ENCODE data around the gene ZNF785. TPM values are rescaled to one million over a fixed set of nuclear protein-coding genes. Genes with fewer than 3 reads are reported as not detected.
"Not testable (repeated sequence)": the region's sequence is repeated elsewhere in the genome, so short reads cannot be mapped to it uniquely, and the experiment has no call there.

The ZNF785 gene
- polyA plus RNA-seq, 3 donors, result 0.67 to 9.0 (median 1.1) TPM

DNA sequence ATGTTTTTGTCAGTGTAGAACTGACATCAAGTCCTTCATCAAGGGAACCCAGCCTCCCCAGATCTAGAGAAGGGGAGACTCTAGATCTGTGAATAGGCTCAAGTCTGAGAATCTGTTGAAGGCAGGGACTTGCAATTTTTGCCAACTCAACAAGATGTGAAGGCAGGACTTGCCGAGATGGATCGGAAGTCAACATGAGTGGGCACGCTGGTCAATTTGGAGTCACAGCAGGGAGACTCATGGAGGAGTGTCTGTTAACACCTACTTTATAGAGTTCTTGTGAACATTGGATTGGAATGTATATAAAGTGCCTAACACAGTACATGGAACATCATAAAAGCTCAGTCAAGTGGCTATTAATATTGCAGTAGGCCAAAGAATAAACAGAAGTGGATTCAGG, 14.7 kb upstream of the ZNF785 start:
- Mint-ChIP-seq H3K9me3 (peaks cover 0 to 1% (median 0%) of the 10 kb centered on the region in 7 donors), H3K4me3 (no peak overlapping the region), H3K4me1 (peaks cover 44% of the 10 kb centered on the region), H3K36me3 (peaks cover 18 to 23% of the 10 kb centered on the region in 2 donors), H3K27ac (no peak overlapping the region), H3K27me3 (ENCODE audit: low read depth in 3 of 3) (peaks cover 0 to 2% (median 0%) of the 10 kb centered on the region in 3 donors)
- Histone ChIP-seq H3K4me3 (replicated peaks in 1 of 3; ENCODE audit: low read depth in 2 of 3, low read length in 3 of 3) (no peak overlapping the region), H3K36me3 (replicated peaks in 1 of 2; ENCODE audit: control insufficient read depth in 1 of 2, insufficient read depth in 2 of 2, low read length in 2 of 2) (peaks cover 16 to 17% of the 10 kb centered on the region in 2 donors), H3K4me2 (replicated peaks; ENCODE audit: extremely low read depth, low read length, poor library complexity, severe bottlenecking) (no peak overlapping the region), H3K9me3 (replicated peaks in 1 of 2; ENCODE audit: control insufficient read depth in 1 of 2, insufficient read depth in 1 of 2, low read length in 2 of 2) (no peaks in the 10 kb centered on the region), H3K27me3 (ENCODE audit: control insufficient read depth in 2 of 2, insufficient read depth in 2 of 2, low read length in 2 of 2) (no peaks in the 10 kb centered on the region), H2AFZ (ENCODE audit: insufficient read depth, low read depth, low read length, poor library complexity, severe bottlenecking) (no peak overlapping the region), H3K27ac (ENCODE audit: low read depth in 1 of 2, low read length in 2 of 2) (no peak overlapping the region), H3K79me2 (ENCODE audit: insufficient read depth, low read length) (peaks cover 16% of the 10 kb centered on the region), H3K9ac (ENCODE audit: insufficient read depth, low read length, poor library complexity, severe bottlenecking) (no peak overlapping the region), H3K4me1 (ENCODE audit: control insufficient read depth in 1 of 2, insufficient read depth in 2 of 2, low read length in 2 of 2) (peaks cover 41% of the 10 kb centered on the region in 2 donors), H4K20me1 (ENCODE audit: insufficient read depth, low read length) (peaks cover 8% of the 10 kb centered on the region)
- intact Hi-C loops (cut with micrococcal nuclease), result no loop called here
- TF ChIP-seq, protein P1, sequence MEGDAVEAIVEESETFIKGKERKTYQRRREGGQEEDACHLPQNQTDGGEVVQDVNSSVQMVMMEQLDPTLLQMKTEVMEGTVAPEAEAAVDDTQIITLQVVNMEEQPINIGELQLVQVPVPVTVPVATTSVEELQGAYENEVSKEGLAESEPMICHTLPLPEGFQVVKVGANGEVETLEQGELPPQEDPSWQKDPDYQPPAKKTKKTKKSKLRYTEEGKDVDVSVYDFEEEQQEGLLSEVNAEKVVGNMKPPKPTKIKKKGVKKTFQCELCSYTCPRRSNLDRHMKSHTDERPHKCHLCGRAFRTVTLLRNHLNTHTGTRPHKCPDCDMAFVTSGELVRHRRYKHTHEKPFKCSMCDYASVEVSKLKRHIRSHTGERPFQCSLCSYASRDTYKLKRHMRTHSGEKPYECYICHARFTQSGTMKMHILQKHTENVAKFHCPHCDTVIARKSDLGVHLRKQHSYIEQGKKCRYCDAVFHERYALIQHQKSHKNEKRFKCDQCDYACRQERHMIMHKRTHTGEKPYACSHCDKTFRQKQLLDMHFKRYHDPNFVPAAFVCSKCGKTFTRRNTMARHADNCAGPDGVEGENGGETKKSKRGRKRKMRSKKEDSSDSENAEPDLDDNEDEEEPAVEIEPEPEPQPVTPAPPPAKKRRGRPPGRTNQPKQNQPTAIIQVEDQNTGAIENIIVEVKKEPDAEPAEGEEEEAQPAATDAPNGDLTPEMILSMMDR (IDR thresholded peaks at IDR 0.05), result no peak
- WGBS (ENCODE audit: insufficient coverage), result no CpG with 5 or more reads among the region's 3 CpGs
- no peak for DNase-seq

DNA sequence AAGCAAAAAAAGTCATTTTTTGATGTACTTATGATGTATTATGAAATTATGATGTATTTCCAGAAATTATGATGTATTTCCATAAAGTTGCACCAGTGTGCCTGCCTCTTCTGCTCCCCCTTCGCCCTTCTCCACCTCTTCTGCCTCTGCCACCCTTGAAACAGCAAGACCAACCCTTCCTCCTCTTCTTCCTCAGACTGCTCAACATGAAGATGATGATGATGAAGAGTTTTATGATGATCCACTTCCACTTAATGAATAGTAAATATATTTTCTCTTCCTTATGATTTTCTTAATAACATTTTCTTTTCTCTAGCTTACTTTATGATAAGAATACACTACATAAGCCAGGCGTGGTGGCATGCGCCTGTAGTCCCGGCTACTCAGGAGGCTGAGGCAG, 7.4 kb upstream of the ZNF785 start:
- WGBS (ENCODE audit: insufficient coverage), result 100% methylated on average over 3 of the region's 4 CpGs
- intact Hi-C loops (cut with micrococcal nuclease), result no loop called here
- H3K27ac ChIP-seq (ENCODE audit: low read depth in 1 of 2, low read length in 2 of 2), result no peak overlapping the region
- no peaks in the 10 kb centered on the region for H3K27me3 ChIP-seq (ENCODE audit: control insufficient read depth in 2 of 2, insufficient read depth in 2 of 2, low read length in 2 of 2)
- H4K20me1 ChIP-seq (ENCODE audit: insufficient read depth, low read length), result no peaks in the 10 kb centered on the region
- no peak overlapping the region for H3K4me2 ChIP-seq (replicated peaks; ENCODE audit: extremely low read depth, low read length, poor library complexity, severe bottlenecking)
- DNase-seq, result no peak
- H3K36me3 ChIP-seq (replicated peaks in 1 of 2; ENCODE audit: control insufficient read depth in 1 of 2, insufficient read depth in 2 of 2, low read length in 2 of 2), result no peaks in the 10 kb centered on the region
- H3K9me3 ChIP-seq (replicated peaks in 1 of 2; ENCODE audit: control insufficient read depth in 1 of 2, insufficient read depth in 1 of 2, low read length in 2 of 2), result no peaks in the 10 kb centered on the region
- no peaks in the 10 kb centered on the region for H3K4me1 ChIP-seq (ENCODE audit: control insufficient read depth in 1 of 2, insufficient read depth in 2 of 2, low read length in 2 of 2)
- no peak overlapping the region for H3K4me3 ChIP-seq (replicated peaks in 1 of 3; ENCODE audit: low read depth in 2 of 3, low read length in 3 of 3)
- H3K79me2 ChIP-seq (ENCODE audit: insufficient read depth, low read length), result no peaks in the 10 kb centered on the region
- Mint-ChIP-seq H3K27ac (peak overlapping the region in 1 of 7 donors; percentile 21), H3K4me1 (peaks cover under 1% of the 10 kb centered on the region), H3K36me3 (peaks cover under 1 to 7% of the 10 kb centered on the region in 2 donors), H3K4me3 (no peak overlapping the region), H3K9me3 (peaks cover 0 to under 1% (median 0%) of the 10 kb centered on the region in 7 donors), H3K27me3 (ENCODE audit: low read depth in 3 of 3) (no peaks in the 10 kb centered on the region)
- H3K9ac ChIP-seq (ENCODE audit: insufficient read depth, low read length, poor library complexity, severe bottlenecking), result no peak overlapping the region
- H2AFZ ChIP-seq (ENCODE audit: insufficient read depth, low read depth, low read length, poor library complexity, severe bottlenecking), result no peak overlapping the region
- TF ChIP-seq, protein P1 (IDR thresholded peaks at IDR 0.05), result no peak

DNA sequence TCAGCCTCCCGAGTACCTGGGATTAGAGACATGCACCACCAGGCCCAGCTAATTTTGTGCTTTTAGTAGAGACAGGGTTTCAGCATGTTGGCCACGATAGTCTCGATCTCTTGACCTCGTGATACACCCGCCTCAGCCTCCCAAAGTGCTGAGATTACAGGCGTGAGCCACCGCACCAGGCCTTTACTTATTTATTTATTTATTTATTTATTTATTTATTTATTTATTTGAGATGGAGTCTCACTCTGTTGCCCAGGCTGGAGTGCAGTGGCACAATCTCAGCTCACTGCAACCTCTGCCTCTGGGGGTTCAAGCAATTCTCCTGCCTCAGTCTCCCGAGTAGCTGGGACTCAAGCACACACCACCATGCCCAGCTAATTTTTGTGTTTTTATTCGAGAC, 5.4 kb upstream of the ZNF785 start:
- 100% methylated on average over 2 of the region's 9 CpGs for WGBS (ENCODE audit: insufficient coverage)
- H3K9me3 Mint-ChIP-seq; H2AFZ ChIP-seq (ENCODE audit: insufficient read depth, low read depth, low read length, poor library complexity, severe bottlenecking); H3K4me1 Mint-ChIP-seq; H3K9me3 ChIP-seq (replicated peaks in 1 of 2; ENCODE audit: control insufficient read depth in 1 of 2, insufficient read depth in 1 of 2, low read length in 2 of 2); H3K36me3 ChIP-seq (replicated peaks in 1 of 2; ENCODE audit: control insufficient read depth in 1 of 2, insufficient read depth in 2 of 2, low read length in 2 of 2); H3K27me3 ChIP-seq (ENCODE audit: control insufficient read depth in 2 of 2, insufficient read depth in 2 of 2, low read length in 2 of 2); H3K4me3 ChIP-seq (replicated peaks in 1 of 3; ENCODE audit: low read depth in 2 of 3, low read length in 3 of 3); H3K4me3 Mint-ChIP-seq; H3K27ac Mint-ChIP-seq; H4K20me1 ChIP-seq (ENCODE audit: insufficient read depth, low read length); H3K27me3 Mint-ChIP-seq (ENCODE audit: low read depth in 3 of 3); intact Hi-C loops (cut with micrococcal nuclease); H3K27ac ChIP-seq (ENCODE audit: low read depth in 1 of 2, low read length in 2 of 2); H3K36me3 Mint-ChIP-seq; DNase-seq; H3K4me2 ChIP-seq (replicated peaks; ENCODE audit: extremely low read depth, low read length, poor library complexity, severe bottlenecking); H3K4me1 ChIP-seq (ENCODE audit: control insufficient read depth in 1 of 2, insufficient read depth in 2 of 2, low read length in 2 of 2); H3K9ac ChIP-seq (ENCODE audit: insufficient read depth, low read length, poor library complexity, severe bottlenecking): not testable (repeated sequence)
- H3K79me2 ChIP-seq (ENCODE audit: insufficient read depth, low read length), result peaks cover 17% of the 10 kb centered on the region

All from CD14-positive monocyte (primary cell).